ENCODE data around the gene SLC37A4.

- TF ChIP-seq CTCF (IDR thresholded peaks at IDR 0.05; ENCODE audit: low read depth, low read length, poor library complexity, severe bottlenecking): no peak
- no peak for TF ChIP-seq EZH2phosphoT487 (IDR thresholded peaks at IDR 0.05; ENCODE audit: borderline replicate concordance, low read length)
These were observed 2.2 kb downstream of the SLC37A4 start for GRCh38 chr11:119028346-119029068.

Measured in DOHH2 (cell line).